Activated CD8-positive, alpha-beta T cell treated with anti-CD3 and anti-CD28 coated beads for 36 hours (primary cell): ENCODE measurements around the gene RPL15. TPM values are rescaled to one million over a fixed set of nuclear protein-coding genes. Genes with fewer than 3 reads are reported as not detected.
"Not testable (repeated sequence)": the region's sequence is repeated elsewhere in the genome, so short reads cannot be mapped to it uniquely, and the experiment has no call there.

Source experiments
- ATAC-seq: fragments of 200-7000 bp; cut with Tn5 transposase; one replicate; pipeline ENCODE4 v1.10.0; 2021; ENCODE audit warnings: mild to moderate bottlenecking, moderate library complexity
- CTCF ChIA-PET: fragments of 350-600 bp; sonication (Branson Sonifier 250); formaldehyde crosslinking; loops from one replicate; lab custom pipeline; 2021; ENCODE audit warnings: antibody characterized with exemption; lab: Charles Lee
- POLR2A ChIA-PET: fragments of 350-600 bp; sonication (Branson Sonifier 250); formaldehyde crosslinking; loops from one replicate; lab custom pipeline; 2021; ENCODE audit warnings: antibody characterized with exemption; lab: Charles Lee
- DNase-seq: peaks from one replicate; pipeline ENCODE4 v3.0.0-alpha.2; 2020
- H3K27ac Mint-ChIP-seq: one replicate; pipeline ENCODE4 v1.8.0; 2021; ENCODE audit warnings: mild to moderate bottlenecking, mixed read lengths
- H3K27me3 Mint-ChIP-seq: one replicate; pipeline ENCODE4 v1.8.0; 2021; ENCODE audit warnings: mixed read lengths
- H3K36me3 Mint-ChIP-seq: one replicate; pipeline ENCODE4 v1.8.0; 2021; ENCODE audit warnings: low read depth, mixed read lengths
- H3K4me1 Mint-ChIP-seq: one replicate; pipeline ENCODE4 v1.8.0; 2021; ENCODE audit warnings: low read depth, mixed read lengths
- H3K4me3 Mint-ChIP-seq: one replicate; pipeline ENCODE4 v1.8.0; 2021; ENCODE audit warnings: mild to moderate bottlenecking, moderate library complexity, mixed read lengths
- H3K9me3 Mint-ChIP-seq: one replicate; pipeline ENCODE4 v1.8.0; 2021; ENCODE audit warnings: mixed read lengths
- CTCF ChIP-seq: fragments of 200-600 bp; IDR thresholded peaks from one replicate; pipeline ENCODE4 v1.8.0; 2022; ENCODE audit warnings: antibody characterized with exemption, mild to moderate bottlenecking
- intact Hi-C: fragments of 100-400 bp; cut with micrococcal nuclease; formaldehyde crosslinking; loops from one replicate; pipeline ENCODE4 v1.10.0; 2022
- total RNA-seq, 2 experiments: library from RNA; stranded (reverse); gene quantifications; one replicate each; pipeline ENCODE4 v1.2.3, GENCODE V29; 2021

The RPL15 gene
- total RNA-seq, 2 experiments from 2014 or later, result 2,671 to 2,747 TPM

GRCh38 chr3:23877329-23877980, 39.5 kb upstream of the RPL15 start:
- no peak overlapping the region for H3K4me3 Mint-ChIP-seq
- peaks cover 20% of the 10 kb centered on the region for H3K4me1 Mint-ChIP-seq
- TF ChIP-seq CTCF, result no peak
- intact Hi-C loops, result no loop called here
- H3K27me3 Mint-ChIP-seq, result no peaks in the 10 kb centered on the region
- POLR2A ChIA-PET, result no interaction called here
- DNase-seq (no peak), ATAC-seq (no peak)
- H3K27ac Mint-ChIP-seq, result no peak overlapping the region
- CTCF ChIA-PET, result interaction anchor here (1.0 kb wide), 1 partner anchor 11 kb away, joined by 4 read pairs; no protein-coding TSS in a partner anchor
- H3K36me3 Mint-ChIP-seq, result peaks cover 16% of the 10 kb centered on the region
- H3K9me3 Mint-ChIP-seq, result no peaks in the 10 kb centered on the region

GRCh38 chr3:23879485-23879884, 37.4 kb upstream of the RPL15 start:
- Mint-ChIP-seq H3K36me3 (peaks cover 18% of the 10 kb centered on the region), H3K4me1 (peaks cover 20% of the 10 kb centered on the region), H3K9me3 (no peaks in the 10 kb centered on the region), H3K4me3 (no peak overlapping the region), H3K27me3 (no peaks in the 10 kb centered on the region), H3K27ac (no peak overlapping the region)
- intact Hi-C loops, result no loop called here
- POLR2A ChIA-PET, result interaction anchor here (3.1 kb wide), 1 partner anchor 37 kb away, joined by 9 read pairs; the partner anchor contains the start of genes NKIRAS1 and RPL15
- CTCF ChIA-PET, result interaction anchor here (1.4 kb wide), 1 partner anchor 9 kb away, joined by 7 read pairs; no protein-coding TSS in a partner anchor
- TF ChIP-seq CTCF, result no peak
- no peak for ATAC-seq
- DNase-seq, result no peak

- Mint-ChIP-seq H3K4me3 (no peak overlapping the region), H3K27ac (no peak overlapping the region), H3K9me3 (no peaks in the 10 kb centered on the region), H3K36me3 (peaks cover 18% of the 10 kb centered on the region), H3K27me3 (no peaks in the 10 kb centered on the region), H3K4me1 (peaks cover 20% of the 10 kb centered on the region)
- POLR2A ChIA-PET, result interaction anchor here (3.1 kb wide), 1 partner anchor 36 kb away, joined by 9 read pairs; the partner anchor contains the start of genes NKIRAS1 and RPL15
- intact Hi-C loops, result no loop called here
- DNase-seq (no peak), ATAC-seq (peak; percentile 55)
- CTCF ChIA-PET, result no interaction called here
- TF ChIP-seq CTCF, result no peak
Observed at GRCh38 chr3:23880703-23881339, 36.1 kb upstream of the RPL15 start.

GRCh38 chr3:23881993-23882392, 34.9 kb upstream of the RPL15 start:
- peaks cover 18% of the 10 kb centered on the region for H3K36me3 Mint-ChIP-seq
- peaks cover 20% of the 10 kb centered on the region for H3K4me1 Mint-ChIP-seq
- ChIA-PET CTCF (interaction anchor here (1.1 kb wide), 1 partner anchor 48 kb away, joined by 3 read pairs; no protein-coding TSS in a partner anchor), POLR2A (interaction anchor here (1.1 to 1.2 kb wide), 2 partner anchors 35 to 37 kb away, joined by 3 to 5 read pairs; partner anchors contain the start of genes NKIRAS1 and RPL15)
- H3K27me3 Mint-ChIP-seq, ATAC-seq, intact Hi-C loops, H3K9me3 Mint-ChIP-seq: not testable (repeated sequence)
- peak overlapping the region; percentile 12 for H3K27ac Mint-ChIP-seq
- peak overlapping the region; percentile 37 for H3K4me3 Mint-ChIP-seq
- DNase-seq, result peak; percentile 18

- H3K36me3 Mint-ChIP-seq, result peaks cover 18% of the 10 kb centered on the region
- peaks cover 18% of the 10 kb centered on the region for H3K4me1 Mint-ChIP-seq
- TF ChIP-seq CTCF, result no peak
- no peaks in the 10 kb centered on the region for H3K9me3 Mint-ChIP-seq
- POLR2A ChIA-PET, result interaction anchor here (1.2 kb wide), 1 partner anchor 36 kb away, joined by 3 read pairs; no protein-coding TSS in a partner anchor
- CTCF ChIA-PET, result interaction anchor here (1.1 kb wide), 1 partner anchor 49 kb away, joined by 3 read pairs; no protein-coding TSS in a partner anchor
- ATAC-seq (no peak), DNase-seq (no peak)
- no peaks in the 10 kb centered on the region for H3K27me3 Mint-ChIP-seq
- intact Hi-C loops, result no loop called here
- no peak overlapping the region for H3K4me3 Mint-ChIP-seq
- H3K27ac Mint-ChIP-seq, result no peak overlapping the region
Observed at GRCh38 chr3:23882487-23882918, 34.4 kb upstream of the RPL15 start.
